ENCODE measurements around the gene IL36G. TPM values are rescaled to one million over a fixed set of nuclear protein-coding genes. Genes with fewer than 3 reads are reported as not detected.

Gene IL36G
- total RNA-seq, 1 donor from 2014 or later: not detected

DNA sequence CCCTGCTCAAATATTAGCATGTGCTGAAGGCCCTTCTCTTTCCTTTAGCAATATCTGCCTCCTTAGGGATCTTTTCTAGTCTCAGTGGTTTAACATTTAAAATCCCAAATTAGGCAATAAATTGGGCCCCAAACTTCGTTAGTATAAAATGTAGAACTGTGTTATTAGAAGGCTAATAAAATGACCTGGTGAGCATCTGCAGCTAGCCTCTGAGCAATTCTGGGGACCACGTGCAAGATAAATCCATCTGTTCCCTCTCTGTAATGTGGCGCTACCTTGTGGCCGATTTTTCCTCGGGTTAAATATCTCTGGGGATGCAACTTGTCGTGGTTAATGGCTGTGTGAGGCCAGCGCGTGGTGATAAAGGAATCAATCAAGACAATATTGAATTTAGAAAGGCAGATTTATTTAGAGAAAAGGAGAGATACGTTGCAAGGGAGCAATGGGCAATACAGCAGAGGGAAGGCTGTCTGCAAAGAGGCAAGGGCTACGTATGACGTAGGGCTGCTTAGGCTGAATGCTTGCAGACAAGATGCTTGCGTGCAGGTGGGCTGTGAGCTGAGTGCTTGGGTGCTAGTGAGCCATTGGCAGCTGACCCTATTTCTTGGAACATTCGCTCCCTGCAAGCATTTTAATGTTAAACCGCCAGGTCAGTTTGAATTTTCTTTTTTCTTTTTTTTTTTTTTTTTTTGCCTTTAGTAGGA is 18.5 kb upstream of the IL36G start:
- Mint-ChIP-seq H3K27me3 (ENCODE audit: unreplicated experiment) (peaks cover 28% of the 10 kb centered on the region), H3K27ac (ENCODE audit: unreplicated experiment) (no peak overlapping the region), H3K4me1 (ENCODE audit: unreplicated experiment) (no peaks in the 10 kb centered on the region), H3K4me3 (ENCODE audit: unreplicated experiment) (no peak overlapping the region), H3K36me3 (ENCODE audit: unreplicated experiment) (no peaks in the 10 kb centered on the region), H3K9me3 (ENCODE audit: unreplicated experiment) (no peaks in the 10 kb centered on the region)
- peak; percentile 42 for DNase-seq (ENCODE audit: extremely low spot score, unreplicated experiment)
- TF ChIP-seq, protein P1, sequence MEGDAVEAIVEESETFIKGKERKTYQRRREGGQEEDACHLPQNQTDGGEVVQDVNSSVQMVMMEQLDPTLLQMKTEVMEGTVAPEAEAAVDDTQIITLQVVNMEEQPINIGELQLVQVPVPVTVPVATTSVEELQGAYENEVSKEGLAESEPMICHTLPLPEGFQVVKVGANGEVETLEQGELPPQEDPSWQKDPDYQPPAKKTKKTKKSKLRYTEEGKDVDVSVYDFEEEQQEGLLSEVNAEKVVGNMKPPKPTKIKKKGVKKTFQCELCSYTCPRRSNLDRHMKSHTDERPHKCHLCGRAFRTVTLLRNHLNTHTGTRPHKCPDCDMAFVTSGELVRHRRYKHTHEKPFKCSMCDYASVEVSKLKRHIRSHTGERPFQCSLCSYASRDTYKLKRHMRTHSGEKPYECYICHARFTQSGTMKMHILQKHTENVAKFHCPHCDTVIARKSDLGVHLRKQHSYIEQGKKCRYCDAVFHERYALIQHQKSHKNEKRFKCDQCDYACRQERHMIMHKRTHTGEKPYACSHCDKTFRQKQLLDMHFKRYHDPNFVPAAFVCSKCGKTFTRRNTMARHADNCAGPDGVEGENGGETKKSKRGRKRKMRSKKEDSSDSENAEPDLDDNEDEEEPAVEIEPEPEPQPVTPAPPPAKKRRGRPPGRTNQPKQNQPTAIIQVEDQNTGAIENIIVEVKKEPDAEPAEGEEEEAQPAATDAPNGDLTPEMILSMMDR (IDR thresholded peaks at IDR 0.05): no peak

DNA sequence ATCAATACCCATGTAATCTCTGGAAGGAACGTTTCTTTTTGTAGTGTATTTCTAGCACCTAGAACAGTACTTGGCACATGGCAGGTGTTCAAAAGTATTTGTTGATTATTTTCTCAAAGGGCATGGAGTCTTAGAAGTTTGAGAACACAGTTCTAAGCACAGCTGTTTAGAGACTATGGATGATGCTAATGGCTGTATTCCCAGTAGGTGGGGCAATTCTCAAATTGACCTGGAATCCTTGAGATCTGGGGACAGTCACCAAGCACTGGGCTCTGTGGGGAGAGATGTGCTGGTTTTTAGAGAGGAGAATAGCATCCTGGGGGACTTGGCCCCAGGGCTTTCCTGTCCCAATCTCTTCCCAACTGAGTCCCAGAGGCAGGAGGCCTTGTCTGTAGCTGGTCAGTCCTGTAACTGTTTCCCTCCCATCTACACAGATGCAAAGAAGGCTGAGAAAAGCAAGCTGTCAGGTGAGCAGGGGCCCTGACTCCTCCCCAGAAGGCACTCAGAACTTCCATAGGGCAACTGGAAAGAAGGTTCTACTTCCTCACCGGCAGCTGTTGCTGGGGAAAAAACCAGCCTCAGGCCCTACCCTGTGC is 17.5 kb upstream of the IL36G start:
- H3K27ac Mint-ChIP-seq (ENCODE audit: unreplicated experiment): no peak overlapping the region
- peaks cover 24% of the 10 kb centered on the region for H3K27me3 Mint-ChIP-seq (ENCODE audit: unreplicated experiment)
- no peaks in the 10 kb centered on the region for H3K36me3 Mint-ChIP-seq (ENCODE audit: unreplicated experiment)
- no peak overlapping the region for H3K4me3 Mint-ChIP-seq (ENCODE audit: unreplicated experiment)
- no peaks in the 10 kb centered on the region for H3K9me3 Mint-ChIP-seq (ENCODE audit: unreplicated experiment)
- TF ChIP-seq, protein P1 (IDR thresholded peaks at IDR 0.05): no peak
- peak; percentile 72 for DNase-seq (ENCODE audit: extremely low spot score, unreplicated experiment)
- H3K4me1 Mint-ChIP-seq (ENCODE audit: unreplicated experiment): no peaks in the 10 kb centered on the region

DNA sequence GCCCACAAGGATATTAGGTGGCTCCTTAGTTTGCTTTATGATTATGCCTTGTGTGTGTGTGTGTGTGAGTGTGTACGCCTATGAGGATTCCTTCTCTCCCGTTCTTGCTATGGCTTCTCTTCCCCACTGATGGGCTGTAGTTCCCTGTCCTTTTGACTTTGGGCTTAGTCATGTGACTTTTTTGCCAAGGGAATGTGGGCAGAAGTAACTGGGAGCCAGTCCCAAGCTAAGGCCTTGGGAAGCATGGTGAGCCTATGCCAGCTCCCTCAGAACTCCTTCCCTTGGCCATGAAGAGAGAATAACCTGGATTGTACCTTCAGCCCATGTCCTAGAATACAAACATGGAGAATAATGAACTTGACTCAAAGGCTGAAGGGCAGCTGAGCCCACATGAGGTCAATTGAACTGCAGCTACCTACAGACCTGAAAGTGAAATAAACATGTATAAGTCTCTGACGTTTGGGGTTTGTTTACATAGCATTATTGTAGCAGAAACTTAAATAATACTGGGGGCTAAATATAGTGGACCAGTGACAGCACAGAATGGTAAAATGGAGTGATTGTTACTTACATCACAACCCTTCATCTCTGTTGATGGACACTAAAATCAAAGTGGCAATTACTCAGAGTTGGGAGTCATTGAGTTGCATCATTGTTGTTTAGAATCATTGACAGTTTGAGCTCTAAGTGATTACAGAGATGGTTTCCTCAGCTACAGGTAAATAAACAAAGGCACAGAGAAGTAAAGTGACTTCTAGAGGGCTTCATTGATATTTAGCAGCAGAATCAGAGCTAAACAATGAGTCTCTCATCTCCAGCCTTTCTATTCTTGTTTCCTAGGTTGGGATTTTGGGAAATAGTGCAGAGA is 15.3 kb upstream of the IL36G start:
- Mint-ChIP-seq H3K36me3 (ENCODE audit: unreplicated experiment) (no peaks in the 10 kb centered on the region), H3K27ac (ENCODE audit: unreplicated experiment) (no peak overlapping the region), H3K4me1 (ENCODE audit: unreplicated experiment) (no peaks in the 10 kb centered on the region), H3K4me3 (ENCODE audit: unreplicated experiment) (no peak overlapping the region), H3K27me3 (ENCODE audit: unreplicated experiment) (peaks cover 42% of the 10 kb centered on the region), H3K9me3 (ENCODE audit: unreplicated experiment) (no peaks in the 10 kb centered on the region)
- DNase-seq (ENCODE audit: extremely low spot score, unreplicated experiment): peak; percentile 56
- TF ChIP-seq, protein P1 (IDR thresholded peaks at IDR 0.05): no peak

DNA sequence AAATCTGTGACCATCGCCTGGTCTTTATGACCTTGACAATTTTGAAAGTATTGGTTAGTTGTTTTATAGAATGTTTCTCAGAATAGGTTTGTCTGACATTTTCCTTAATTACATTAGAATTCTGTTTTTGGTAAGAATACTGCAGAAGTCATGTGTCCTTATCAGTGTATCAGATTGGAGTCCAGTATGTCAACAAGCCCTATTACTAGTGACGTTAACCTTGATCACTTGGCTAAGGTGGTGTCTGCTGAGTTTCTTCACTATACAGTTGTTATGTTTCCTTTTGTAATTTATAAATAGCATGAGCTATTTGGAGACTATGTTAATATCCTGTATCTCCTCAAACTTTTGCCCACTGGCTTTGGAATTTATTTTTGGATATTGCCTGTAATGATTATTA is 10.8 kb upstream of the IL36G start:
- DNase-seq (ENCODE audit: extremely low spot score, unreplicated experiment): no peak
- Mint-ChIP-seq H3K4me3 (ENCODE audit: unreplicated experiment) (no peak overlapping the region), H3K9me3 (ENCODE audit: unreplicated experiment) (no peaks in the 10 kb centered on the region), H3K36me3 (ENCODE audit: unreplicated experiment) (no peaks in the 10 kb centered on the region), H3K4me1 (ENCODE audit: unreplicated experiment) (no peaks in the 10 kb centered on the region), H3K27me3 (ENCODE audit: unreplicated experiment) (peaks cover 79% of the 10 kb centered on the region), H3K27ac (ENCODE audit: unreplicated experiment) (no peak overlapping the region)
- TF ChIP-seq, protein P1 (IDR thresholded peaks at IDR 0.05): no peak

Data from osteocyte (in vitro differentiated cells).